Fibroblast of lung (primary cell): Measurements from ENCODE around the gene LRRC8A. TPM values are rescaled to one million over a fixed set of nuclear protein-coding genes. Genes with fewer than 3 reads are reported as not detected.

Experiments
- DNase-seq, 2 donors: peaks; one replicate each; pipeline versions ENCODE4 v3.0.0 to v3.0.0-alpha.2; 2010; ENCODE audit warnings: low read depth in 2 of 2
- H2AFZ ChIP-seq: 2 replicates; pipeline ENCODE4 v1.5.1; 2012; ENCODE audit warnings: low read length, control low read depth, inconsistent platforms
- H3K27ac ChIP-seq: 2 replicates; pipeline ENCODE4 v1.5.1; 2011; ENCODE audit warnings: low read length, control low read depth; ENCODE audit not compliant: insufficient read depth
- H3K27me3 ChIP-seq: 2 replicates; pipeline ENCODE4 v1.5.1; 2011; ENCODE audit warnings: mild to moderate bottlenecking, low read length; ENCODE audit not compliant: control insufficient read depth, insufficient read depth
- H3K36me3 ChIP-seq: 2 replicates; pipeline ENCODE4 v1.5.1; 2011; ENCODE audit warnings: low read length; ENCODE audit not compliant: control insufficient read depth, insufficient read depth
- H3K4me1 ChIP-seq: 2 replicates; pipeline ENCODE4 v1.5.1; 2011; ENCODE audit warnings: low read length; ENCODE audit not compliant: control insufficient read depth, insufficient read depth; ENCODE audit errors: extremely low read depth
- H3K4me2 ChIP-seq: 2 replicates; pipeline ENCODE4 v1.5.1; 2011; ENCODE audit warnings: low read length, control low read depth; ENCODE audit not compliant: insufficient read depth; ENCODE audit errors: extremely low read depth
- H3K4me3 ChIP-seq, 4 experiments: fragments of 200-600 bp in 1 of 4; sonication (generic) in 1 of 4; replicated peaks in 1 of 4; 2 replicates each; pipeline ENCODE4 v1.5.1; 2011 to 2016; ENCODE audit warnings: low read length in 4 of 4, low read depth in 3 of 4, mild to moderate bottlenecking in 3 of 4, control low read depth in 2 of 4, inconsistent platforms in 1 of 4, mixed read lengths in 1 of 4; ENCODE audit not compliant: insufficient read depth in 1 of 4; ENCODE audit errors: control extremely low read depth in 1 of 4
- H3K79me2 ChIP-seq: 2 replicates; pipeline ENCODE4 v1.5.1; 2012; ENCODE audit warnings: mild to moderate bottlenecking, low read length, inconsistent platforms; ENCODE audit not compliant: control insufficient read depth, insufficient read depth
- H3K9ac ChIP-seq: 2 replicates; pipeline ENCODE4 v1.5.1; 2011; ENCODE audit warnings: mild to moderate bottlenecking, low read length, control low read depth; ENCODE audit not compliant: insufficient read depth
- H3K9me3 ChIP-seq: 2 replicates; pipeline ENCODE4 v1.5.1; 2012; ENCODE audit warnings: low read depth, low read length; ENCODE audit not compliant: control insufficient read depth, insufficient read depth
- H4K20me1 ChIP-seq: 2 replicates; pipeline ENCODE4 v1.5.1; 2011; ENCODE audit warnings: low read length; ENCODE audit not compliant: control insufficient read depth, insufficient read depth; ENCODE audit errors: extremely low read depth
- CTCF ChIP-seq, 2 donors: IDR thresholded peaks in 1 of 2; conservative IDR thresholded peaks in 1 of 2; 1 replicate in 1 of 2; 2 replicates in 1 of 2; pipeline ENCODE4 v1.5.1; 2011 to 2012; ENCODE audit warnings: low read length in 2 of 2, control low read depth in 1 of 2, inconsistent platforms in 1 of 2, low read depth in 1 of 2, mild to moderate bottlenecking in 1 of 2
- EZH2 ChIP-seq: IDR thresholded peaks from 2 replicates; pipeline ENCODE4 v1.5.1; 2012; ENCODE audit warnings: low read length, control low read depth, mild to moderate bottlenecking; ENCODE audit errors: missing control alignments
- polyA plus RNA-seq, 2 donors: library from polyadenylated mRNA; depleted of rRNA in 1 of 2; stranded (reverse) in 1 of 2; unstranded in 1 of 2; fragments of >200 nt; gene quantifications; 2 replicates each; pipeline ENCODE4 v1.2.1, GENCODE V29; 2011 to 2012; ENCODE audit warnings: missing spikeins in 1 of 2
- total RNA-seq: library from RNA; depleted of rRNA; stranded (reverse); fragments of >200 nt; gene quantifications from 2 replicates; pipeline ENCODE4 v1.2.1, GENCODE V29; 2014

Gene LRRC8A
- total and polyA plus RNA-seq, 2 donors (not counting 1 experiment from before 2014, with no cell fraction given), result 26.1 to 35.4 TPM

- Histone ChIP-seq H3K79me2 (peaks cover 14% of the 10 kb centered on the region), H3K9me3 (no peaks in the 10 kb centered on the region), H4K20me1 (no peaks in the 10 kb centered on the region), H3K27ac (no peak overlapping the region), H3K9ac (no peak overlapping the region), H3K4me2 (no peak overlapping the region), H3K4me1 (peaks cover 24% of the 10 kb centered on the region), H3K4me3 (no peak overlapping the region), H2AFZ (no peak overlapping the region), H3K27me3 (no peaks in the 10 kb centered on the region), H3K36me3 (peaks cover 18% of the 10 kb centered on the region)
- no peak for DNase-seq
- no peak for TF ChIP-seq CTCF (conservative IDR thresholded peaks at IDR 0.05 in 1 of 2, IDR thresholded peaks at IDR 0.05 in 1 of 2; ENCODE audit: low read depth in 1 of 2, low read length in 2 of 2)
- no peak for TF ChIP-seq EZH2
Measured at GRCh38 chr9:128918921-128919320, 37.0 kb downstream of the LRRC8A start.

GRCh38 chr9:128919402-128920089, 37.6 kb downstream of the LRRC8A start:
- no peak overlapping the region for H3K4me2 ChIP-seq
- peaks cover 16% of the 10 kb centered on the region for H3K36me3 ChIP-seq
- no peak overlapping the region for H2AFZ ChIP-seq
- H3K4me3 ChIP-seq, result no peak overlapping the region
- H3K9ac ChIP-seq, result no peak overlapping the region
- H3K4me1 ChIP-seq, result peaks cover 24% of the 10 kb centered on the region
- no peaks in the 10 kb centered on the region for H3K9me3 ChIP-seq
- TF ChIP-seq EZH2 (no peak), CTCF (conservative IDR thresholded peaks at IDR 0.05 in 1 of 2, IDR thresholded peaks at IDR 0.05 in 1 of 2; ENCODE audit: low read depth in 1 of 2, low read length in 2 of 2) (no peak)
- H3K79me2 ChIP-seq, result peaks cover 8% of the 10 kb centered on the region
- H4K20me1 ChIP-seq, result no peaks in the 10 kb centered on the region
- H3K27me3 ChIP-seq, result no peaks in the 10 kb centered on the region
- no peak overlapping the region for H3K27ac ChIP-seq
- no peak for DNase-seq

GRCh38 chr9:128920381-128921058, 38.6 kb downstream of the LRRC8A start, which contains the start of gene PHYHD1:
Gene PHYHD1 (plus strand): TSS chr9:128920982. CDS start chr9:128922324, 1,342 bp downstream.
- peak; percentile 83 to 87 for DNase-seq
- no peaks in the 10 kb centered on the region for H4K20me1 ChIP-seq
- peaks cover 13% of the 10 kb centered on the region for H3K36me3 ChIP-seq
- peaks cover 24% of the 10 kb centered on the region for H3K4me1 ChIP-seq
- peak within 1 kb of the TSS; percentile 64 for H3K27ac ChIP-seq
- H3K9me3 ChIP-seq, result no peaks in the 10 kb centered on the region
- no peak within 1 kb of the TSS for H3K9ac ChIP-seq
- peak within 1 kb of the TSS in 2 of 4 experiments; percentile 64 to 74 for H3K4me3 ChIP-seq
- peak within 1 kb of the TSS; percentile 9 for H2AFZ ChIP-seq
- H3K79me2 ChIP-seq, result peaks cover 1% of the 10 kb centered on the region
- H3K27me3 ChIP-seq, result no peaks in the 10 kb centered on the region
- TF ChIP-seq CTCF (conservative IDR thresholded peaks at IDR 0.05 in 1 of 2, IDR thresholded peaks at IDR 0.05 in 1 of 2; ENCODE audit: low read depth in 1 of 2, low read length in 2 of 2), result no peak
- TF ChIP-seq EZH2, result no peak
- peak within 1 kb of the TSS; percentile 63 for H3K4me2 ChIP-seq
